K562 (cell line): ENCODE results near the gene ARNT2. TPM values are rescaled to one million over a fixed set of nuclear protein-coding genes. Genes with fewer than 3 reads are reported as not detected.

ENCODE experiments used
- ATAC-seq: fragments of 200-7000 bp; cut with Tn5 transposase; 3 replicates; pipeline ENCODE4 v1.9.1; 2020; ENCODE audit warnings: moderate library complexity
- BruUV-seq: library from RNA; stranded (reverse); fragments of 400-500 nt; replicated peaks from 2 replicates; lab custom pipeline; 2021; lab: Mats Ljungman, UMichigan
- CTCF ChIA-PET: fragments of 300-600 bp; formaldehyde crosslinking; extraction: SDS; loops from one replicate; lab custom pipeline; 2021; ENCODE audit warnings: low intra/inter-chr PET ratio; lab: Yijun Ruan, JAX
- POLR2A ChIA-PET: fragments of 300-600, 350-650 bp; sonication (Branson Sonifier 250); formaldehyde crosslinking; extraction: SDS; loops from one replicate; lab custom pipeline; 2021; ENCODE audit warnings: antibody characterized with exemption, inconsistent platforms; lab: Yijun Ruan, JAX
- DNase-seq, 4 experiments: peaks; one replicate each; pipeline versions ENCODE4 v3.0.0 to v3.0.0-alpha.2; 2011 to 2018; ENCODE audit warnings: low spot score in 3 of 4, mixed read lengths in 3 of 4; ENCODE audit errors: extremely low read depth in 1 of 4
- FAIRE-seq: peaks from 2 replicates; lab custom pipeline; 2011; peaks lifted over from hg19 to GRCh38; lab: Jason Lieb, UNC
- H2AFZ ChIP-seq: 2 replicates; pipeline ENCODE4 v1.6.0; 2011; ENCODE audit warnings: low read depth, low read length, control low read depth, inconsistent platforms
- H3K27ac ChIP-seq: fragments of 200-600 bp; 3 replicates; pipeline ENCODE4 v1.8.0; 2011; ENCODE audit warnings: low read depth, mild to moderate bottlenecking, control low read depth, inconsistent platforms, low read length, moderate library complexity, mixed read lengths; ENCODE audit errors: extremely low read depth
- H3K27me3 ChIP-seq, 2 experiments: fragments of 300-600 bp in 1 of 2; 2 replicates in 1 of 2; 3 replicates in 1 of 2; pipeline versions ENCODE4 v1.6.0 to v1.8.0; 2011; ENCODE audit warnings: inconsistent platforms in 2 of 2, low read length in 2 of 2, mild to moderate bottlenecking in 1 of 2, mixed read lengths in 1 of 2, moderate library complexity in 1 of 2; ENCODE audit not compliant: control insufficient read depth in 2 of 2, insufficient read depth in 2 of 2
- H3K36me3 ChIP-seq: fragments of 300-600 bp; 3 replicates; pipeline ENCODE4 v1.8.0; 2011; ENCODE audit warnings: mild to moderate bottlenecking, low read length, inconsistent platforms; ENCODE audit not compliant: control insufficient read depth, insufficient read depth
- H3K4me1 ChIP-seq, 2 experiments: fragments of 200-600 bp in 1 of 2; replicated peaks in 1 of 2; 2 replicates in 1 of 2; 3 replicates in 1 of 2; pipeline versions ENCODE4 v1.5.1 to v1.8.0; 2011; ENCODE audit warnings: inconsistent platforms in 2 of 2, low read length in 2 of 2, mild to moderate bottlenecking in 1 of 2, mixed read lengths in 1 of 2, moderate library complexity in 1 of 2; ENCODE audit not compliant: control insufficient read depth in 2 of 2, insufficient read depth in 2 of 2
- H3K4me2 ChIP-seq: 2 replicates; pipeline ENCODE4 v1.6.1; 2011; ENCODE audit warnings: low read length, control low read depth, inconsistent platforms, mixed read lengths; ENCODE audit not compliant: insufficient read depth
- H3K4me3 ChIP-seq: fragments of 200-600 bp; sonication (generic), shearing (Covaris generic); 2 replicates; pipeline ENCODE4 v1.5.1; 2016; ENCODE audit warnings: control low read depth, inconsistent platforms
- H3K79me2 ChIP-seq: fragments of 200-600 bp; 3 replicates; pipeline ENCODE4 v1.8.0; 2011; ENCODE audit warnings: low read length, inconsistent platforms; ENCODE audit not compliant: control insufficient read depth, insufficient read depth
- H3K9ac ChIP-seq, 2 experiments: 2 replicates each; pipeline versions ENCODE4 v1.6.0 to v1.6.1; 2011; ENCODE audit warnings: low read depth in 2 of 2, low read length in 2 of 2, control low read depth in 1 of 2, inconsistent platforms in 1 of 2, mild to moderate bottlenecking in 1 of 2, mixed read lengths in 1 of 2; ENCODE audit not compliant: insufficient read depth in 1 of 2
- H3K9me1 ChIP-seq: one replicate; pipeline ENCODE4 v1.6.0; 2011; ENCODE audit warnings: inconsistent platforms, mild to moderate bottlenecking, low read length, moderate library complexity; ENCODE audit not compliant: control insufficient read depth, insufficient read depth
- H3K9me3 ChIP-seq: replicated peaks from 2 replicates; pipeline ENCODE4 v1.5.1; 2011; ENCODE audit warnings: low read depth, low read length, inconsistent platforms; ENCODE audit not compliant: control insufficient read depth, insufficient read depth
- H4K20me1 ChIP-seq: replicated peaks from 2 replicates; pipeline ENCODE4 v1.6.1; 2011; ENCODE audit warnings: low read length, inconsistent platforms, mixed read lengths; ENCODE audit not compliant: control insufficient read depth, insufficient read depth
- ATF3 ChIP-seq, 2 experiments: fragments of 450-650 bp in 1 of 2; sonication (generic) in 1 of 2; formaldehyde crosslinking in 1 of 2; IDR thresholded peaks in 1 of 2; conservative IDR thresholded peaks in 1 of 2; 2 replicates each; pipeline versions ENCODE4 v1.6.1 to v1.8.1; 2016 to 2023; ENCODE audit warnings: mild to moderate bottlenecking in 2 of 2, moderate library complexity in 2 of 2, inconsistent platforms in 1 of 2, missing genetic modification reagents in 1 of 2
- BHLHE40 ChIP-seq: IDR thresholded peaks from 2 replicates; pipeline ENCODE4 v1.6.1; 2011; ENCODE audit warnings: low read length, improper control_type of control experiment
- CTCFL ChIP-seq: IDR thresholded peaks from 2 replicates; pipeline ENCODE4 v1.6.1; 2011; ENCODE audit warnings: borderline replicate concordance, low read depth, mild to moderate bottlenecking, moderate library complexity, low read length; ENCODE audit not compliant: insufficient read depth, poor library complexity, severe bottlenecking
- E2F1 ChIP-seq: sonication (generic); formaldehyde crosslinking; IDR thresholded peaks from 2 replicates; pipeline ENCODE4 v1.8.1; 2023; ENCODE audit warnings: mild to moderate bottlenecking, missing genetic modification reagents, moderate library complexity
- ESRRA ChIP-seq: fragments of 450-650 bp; IDR thresholded peaks from 2 replicates; pipeline ENCODE4 v1.6.1; 2014; ENCODE audit warnings: low read depth, mild to moderate bottlenecking, moderate library complexity, borderline replicate concordance
- FOXJ2 ChIP-seq: fragments of 200-800 bp; sonication (Bioruptor generic); IDR thresholded peaks from 2 replicates; pipeline ENCODE4 v1.6.1; 2016; ENCODE audit warnings: missing genetic modification characterization, missing compliant biosample characterization
- GTF2F1 ChIP-seq: IDR thresholded peaks from 2 replicates; pipeline ENCODE4 v1.6.1; 2011; ENCODE audit warnings: low read depth, low read length, improper control_type of control experiment
- HMBOX1 ChIP-seq: sonication (generic); IDR thresholded peaks from 2 replicates; pipeline ENCODE4 v1.6.1; 2016
- HNRNPH1 ChIP-seq: fragments of 200-400 bp; formaldehyde crosslinking; optimal IDR thresholded peaks from 2 replicates; pipeline ENCODE3; 2017; ENCODE audit warnings: low read depth, mild to moderate bottlenecking, low read length, moderate library complexity
- PHB2 ChIP-seq: fragments of 450-650 bp; IDR thresholded peaks from 2 replicates; pipeline ENCODE4 v1.6.1; 2017; ENCODE audit warnings: low read depth
- PHTF2 ChIP-seq: fragments of 250-450 bp; sonication (Bioruptor Pico); IDR thresholded peaks from 2 replicates; pipeline ENCODE4 v1.5.0; 2021; ENCODE audit warnings: mild to moderate bottlenecking
- WGBS: fragments of 100-300 bp; shearing (Covaris generic); methylation state at CpG from one replicate; pipeline ENCODE4 v1.1.6; 2016; ENCODE audit warnings: low coverage, mixed read lengths; ENCODE audit not compliant: insufficient coverage; ENCODE audit errors: missing lambda C conversion rate; 5-methylcytosine and 5-hydroxymethylcytosine counted together
- in situ Hi-C: fragments of 300-500 bp; cut with MboI; formaldehyde crosslinking; loops from 4 replicates; pipeline ENCODE4 v1.15.0; 2018; ENCODE audit warnings: inconsistent platforms, mixed read lengths
- intact Hi-C: fragments of 100-400 bp; cut with micrococcal nuclease; formaldehyde crosslinking; loops from 2 replicates; pipeline ENCODE4 v1.14.2; 2022
- polyA plus RNA-seq, 8 experiments: library from polyadenylated mRNA; depleted of rRNA in 4 of 8; stranded (reverse) in 5 of 8; unstranded in 3 of 8; fragments of >200 nt; fragmentation: Nextera tagmentation in 2 of 8; fragmentation: Illumina TruSeq in 1 of 8; extraction: Ambion mirVana in 2 of 8; extraction: Trizol in 1 of 8; gene quantifications; 2 replicates each; pipeline versions ENCODE4 v1.2.1 to v1.2.3, GENCODE V29; 2011 to 2014; ENCODE audit warnings: inconsistent platforms in 1 of 8, missing spikeins in 1 of 8
- total RNA-seq, 7 experiments: library from RNA; depleted of rRNA in 6 of 7; stranded (reverse); fragments of >200 nt in 6 of 7; fragmentation: Illumina TruSeq in 2 of 7; extraction: Trizol in 2 of 7; gene quantifications; 2 replicates each; pipeline versions ENCODE4 v1.2.1 to v1.2.3, GENCODE V29; 2011 to 2021; ENCODE audit warnings: low replicate concordance in 1 of 7
- TF ChIP-seq, protein P1 (sequence below), 3 experiments: fragments of 200-800 bp in 1 of 3; fragments of 250-450 bp in 1 of 3; fragments of 450-650 bp in 1 of 3; sonication (Bioruptor Pico) in 1 of 3; sonication (Bioruptor generic) in 1 of 3; formaldehyde crosslinking in 1 of 3; IDR thresholded peaks; 2 replicates each; pipeline versions ENCODE4 v1.6.1 to v1.8.0; 2016 to 2022; ENCODE audit warnings: mild to moderate bottlenecking in 2 of 3, missing genetic modification characterization in 2 of 3, missing compliant biosample characterization in 1 of 3, moderate library complexity in 1 of 3

The ARNT2 gene
- total and polyA plus RNA-seq, 9 of the 15 experiments (the other 6 are each of a cell fraction or from before 2014, with no cell fraction given), result 0.01 TPM; not detected in 8

DNA sequence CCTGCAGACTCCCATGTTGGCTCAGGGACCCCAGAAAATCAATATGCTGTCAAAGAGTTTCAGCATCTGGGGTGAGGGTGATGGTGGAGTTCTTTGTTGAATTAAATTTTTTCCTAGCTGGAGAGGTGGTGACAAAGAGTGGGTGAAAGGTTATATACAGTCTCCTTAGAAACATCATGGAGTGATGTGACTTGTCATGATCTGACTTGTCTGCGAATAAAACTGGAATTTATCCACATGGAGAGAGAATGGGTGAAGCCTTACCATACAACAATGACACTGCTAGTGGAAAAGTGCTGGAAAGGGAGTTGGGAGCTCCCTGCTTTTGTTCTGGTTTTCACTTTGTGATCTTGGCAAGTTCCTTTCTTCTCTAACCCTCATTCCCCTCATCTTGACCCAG is 75.0 kb downstream of the ARNT2 start:
- POLR2A ChIA-PET, result interaction anchor here (0.6 to 0.7 kb wide), 2 partner anchors 156 to 237 kb away, joined by 3 read pairs; no protein-coding TSS in a partner anchor
- Histone ChIP-seq H3K9me3 (no peaks in the 10 kb centered on the region), H3K4me3 (no peak overlapping the region), H4K20me1 (no peaks in the 10 kb centered on the region), H3K4me1 (no peaks in the 10 kb centered on the region), H3K79me2 (no peaks in the 10 kb centered on the region), H3K9ac (no peak overlapping the region), H3K36me3 (no peaks in the 10 kb centered on the region), H3K9me1 (no peaks in the 10 kb centered on the region), H3K27ac (no peak overlapping the region), H3K27me3 (no peaks in the 10 kb centered on the region), H2AFZ (no peak overlapping the region), H3K4me2 (no peak overlapping the region)
- no peak for FAIRE-seq
- 0% methylated on average over 1 of the region's 1 CpG for WGBS
- in situ Hi-C loops (no loop called here), intact Hi-C loops (no loop called here)
- BruUV-seq, result no TSS peak
- DNase-seq, result no peak
- no peak for ATAC-seq
- CTCF ChIA-PET, result no interaction called here
- TF ChIP-seq ESRRA, result no peak
- TF ChIP-seq HNRNPH1, result no peak
- no peak for TF ChIP-seq BHLHE40
- TF ChIP-seq ATF3 (IDR thresholded peaks at IDR 0.05), result no peak
- no peak for TF ChIP-seq ATF3 (CRISPR knock-in tag; conservative IDR thresholded peaks at IDR 0.05)
- TF ChIP-seq PHTF2 (CRISPR knock-in tag), result no peak
- no peak for TF ChIP-seq PHB2
- TF ChIP-seq CTCFL, result no peak
- TF ChIP-seq E2F1 (CRISPR knock-in tag), result no peak
- TF ChIP-seq, protein P1, sequence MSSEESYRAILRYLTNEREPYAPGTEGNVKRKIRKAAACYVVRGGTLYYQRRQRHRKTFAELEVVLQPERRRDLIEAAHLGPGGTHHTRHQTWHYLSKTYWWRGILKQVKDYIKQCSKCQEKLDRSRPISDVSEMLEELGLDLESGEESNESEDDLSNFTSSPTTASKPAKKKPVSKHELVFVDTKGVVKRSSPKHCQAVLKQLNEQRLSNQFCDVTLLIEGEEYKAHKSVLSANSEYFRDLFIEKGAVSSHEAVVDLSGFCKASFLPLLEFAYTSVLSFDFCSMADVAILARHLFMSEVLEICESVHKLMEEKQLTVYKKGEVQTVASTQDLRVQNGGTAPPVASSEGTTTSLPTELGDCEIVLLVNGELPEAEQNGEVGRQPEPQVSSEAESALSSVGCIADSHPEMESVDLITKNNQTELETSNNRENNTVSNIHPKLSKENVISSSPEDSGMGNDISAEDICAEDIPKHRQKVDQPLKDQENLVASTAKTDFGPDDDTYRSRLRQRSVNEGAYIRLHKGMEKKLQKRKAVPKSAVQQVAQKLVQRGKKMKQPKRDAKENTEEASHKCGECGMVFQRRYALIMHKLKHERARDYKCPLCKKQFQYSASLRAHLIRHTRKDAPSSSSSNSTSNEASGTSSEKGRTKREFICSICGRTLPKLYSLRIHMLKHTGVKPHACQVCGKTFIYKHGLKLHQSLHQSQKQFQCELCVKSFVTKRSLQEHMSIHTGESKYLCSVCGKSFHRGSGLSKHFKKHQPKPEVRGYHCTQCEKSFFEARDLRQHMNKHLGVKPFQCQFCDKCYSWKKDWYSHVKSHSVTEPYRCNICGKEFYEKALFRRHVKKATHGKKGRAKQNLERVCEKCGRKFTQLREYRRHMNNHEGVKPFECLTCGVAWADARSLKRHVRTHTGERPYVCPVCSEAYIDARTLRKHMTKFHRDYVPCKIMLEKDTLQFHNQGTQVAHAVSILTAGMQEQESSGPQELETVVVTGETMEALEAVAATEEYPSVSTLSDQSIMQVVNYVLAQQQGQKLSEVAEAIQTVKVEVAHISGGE (CRISPR knock-in tag; IDR thresholded peaks at IDR 0.05), result no peak
- no peak for TF ChIP-seq HMBOX1
- no peak for TF ChIP-seq FOXJ2 (tag)
- no peak for TF ChIP-seq GTF2F1
